Mesothelial cell of epicardium (in vitro differentiated cells): Measurements from ENCODE around the gene TSPAN18. TPM values are rescaled to one million over a fixed set of nuclear protein-coding genes. Genes with fewer than 3 reads are reported as not detected.

Experiments used
- DNase-seq, 2 experiments: peaks; one replicate each; pipeline ENCODE4 v3.0.0; 2021; ENCODE audit warnings: low spot score in 2 of 2; ENCODE audit not compliant: unreplicated experiment in 2 of 2
- H3K27ac Mint-ChIP-seq: 2 replicates; pipeline ENCODE4 v1.8.0; 2021; ENCODE audit warnings: mixed read lengths
- H3K27me3 Mint-ChIP-seq: 2 replicates; pipeline ENCODE4 v1.8.0; 2021; ENCODE audit warnings: low read depth, mixed read lengths
- H3K36me3 Mint-ChIP-seq: 2 replicates; pipeline ENCODE4 v1.8.0; 2021; ENCODE audit warnings: mixed read lengths
- H3K4me1 Mint-ChIP-seq: 2 replicates; pipeline ENCODE4 v1.8.0; 2021; ENCODE audit warnings: mixed read lengths
- H3K4me3 Mint-ChIP-seq: 2 replicates; pipeline ENCODE4 v1.8.0; 2021; ENCODE audit warnings: mild to moderate bottlenecking, moderate library complexity, mixed read lengths
- H3K9me3 Mint-ChIP-seq: 2 replicates; pipeline ENCODE4 v1.8.0; 2021; ENCODE audit warnings: mixed read lengths
- CTCF ChIP-seq: fragments of 200-600 bp; sonication (generic); IDR thresholded peaks from one replicate; pipeline ENCODE4 v1.5.0; 2021; ENCODE audit warnings: antibody characterized with exemption; ENCODE audit not compliant: unreplicated experiment
- total RNA-seq: library from RNA; stranded (reverse); gene quantifications from 3 replicates; pipeline ENCODE4 v1.2.1, GENCODE V29; 2021

TSPAN18 gene
- total RNA-seq, 1 donor from 2014 or later: 47.4 TPM

- peak; percentile 82 to 93 for DNase-seq
- Mint-ChIP-seq H3K27ac (no peak overlapping the region), H3K4me3 (peak overlapping the region; percentile 54)
These were observed 184.5 kb downstream of the TSPAN18 start for GRCh38 chr11:44911029-44911814.

GRCh38 chr11:44912270-44912987 lies 185.7 kb downstream of the TSPAN18 start:
- Mint-ChIP-seq H3K36me3 (no peaks in the 10 kb centered on the region), H3K9me3 (no peaks in the 10 kb centered on the region), H3K4me1 (peaks cover 10% of the 10 kb centered on the region), H3K27me3 (no peaks in the 10 kb centered on the region), H3K27ac (no peak overlapping the region), H3K4me3 (no peak overlapping the region)
- no peak for TF ChIP-seq CTCF
- no peak for DNase-seq

More at GRCh38 chr11:44911029-44911814, 184.5 kb downstream of the TSPAN18 start:
- Mint-ChIP-seq H3K36me3 (no peaks in the 10 kb centered on the region), H3K4me1 (peaks cover 10% of the 10 kb centered on the region), H3K27me3 (no peaks in the 10 kb centered on the region), H3K9me3 (no peaks in the 10 kb centered on the region)
- TF ChIP-seq CTCF: peak; percentile 99

DNA sequence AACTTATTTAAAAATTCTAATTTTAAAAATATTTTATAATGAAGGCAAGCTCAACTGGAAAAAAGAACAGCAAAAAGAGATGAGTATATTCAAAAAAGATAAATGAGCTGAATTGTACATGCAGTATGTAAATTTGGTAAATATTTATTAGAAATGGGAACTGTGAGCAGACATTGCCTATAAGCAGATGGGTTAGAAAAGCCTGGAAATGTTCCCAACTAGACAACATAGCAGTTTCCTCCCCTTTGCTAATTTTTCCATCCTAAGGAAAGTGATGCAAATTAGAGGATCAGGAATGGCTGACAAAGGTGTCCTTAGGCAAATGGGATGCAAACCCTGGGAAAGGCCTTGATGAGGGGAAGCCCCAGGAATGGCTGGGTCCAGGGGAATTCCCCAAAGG lies 186.7 kb downstream of the TSPAN18 start:
- no peaks in the 10 kb centered on the region for H3K27me3 Mint-ChIP-seq
- H3K36me3 Mint-ChIP-seq: no peaks in the 10 kb centered on the region
- no peak for TF ChIP-seq CTCF
- DNase-seq: no peak
- H3K9me3 Mint-ChIP-seq: no peaks in the 10 kb centered on the region
- peaks cover 10% of the 10 kb centered on the region for H3K4me1 Mint-ChIP-seq
- no peak overlapping the region for H3K27ac Mint-ChIP-seq
- H3K4me3 Mint-ChIP-seq: no peak overlapping the region

DNA sequence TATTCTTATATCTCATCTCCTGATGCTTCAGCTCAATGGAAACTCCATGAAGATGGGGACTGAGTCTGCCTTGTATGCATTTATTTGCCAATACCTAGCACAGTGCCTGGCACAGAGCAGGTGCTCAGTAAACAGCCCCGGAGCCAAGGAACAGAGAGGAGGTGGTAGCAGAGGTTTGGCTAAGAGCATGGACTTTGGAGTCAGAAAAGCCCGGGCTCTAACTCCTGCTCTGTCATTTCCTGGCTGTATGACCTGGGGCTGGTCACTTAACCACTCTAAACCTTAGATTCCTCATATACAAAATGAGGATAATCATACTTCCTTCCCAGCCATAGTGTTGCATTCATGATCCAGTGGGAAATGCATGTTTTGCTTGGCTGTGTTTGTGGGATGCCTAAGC lies 187.3 kb downstream of the TSPAN18 start:
- no peaks in the 10 kb centered on the region for H3K36me3 Mint-ChIP-seq
- no peaks in the 10 kb centered on the region for H3K27me3 Mint-ChIP-seq
- TF ChIP-seq CTCF: no peak
- no peaks in the 10 kb centered on the region for H3K9me3 Mint-ChIP-seq
- no peak overlapping the region for H3K27ac Mint-ChIP-seq
- H3K4me3 Mint-ChIP-seq: no peak overlapping the region
- no peak for DNase-seq
- H3K4me1 Mint-ChIP-seq: peaks cover 10% of the 10 kb centered on the region

- DNase-seq: no peak
- Mint-ChIP-seq H3K9me3 (no peaks in the 10 kb centered on the region), H3K27ac (no peak overlapping the region), H3K4me1 (peaks cover 10% of the 10 kb centered on the region), H3K4me3 (no peak overlapping the region), H3K36me3 (no peaks in the 10 kb centered on the region), H3K27me3 (no peaks in the 10 kb centered on the region)
- no peak for TF ChIP-seq CTCF
These were observed 188.2 kb downstream of the TSPAN18 start for GRCh38 chr11:44915004-44915403.
